Jurkat, Clone E6-1 (cell line): ENCODE measurements around the gene HOXA6.

Experiments used
- DNase-seq: peaks from one replicate; pipeline ENCODE4 v3.0.0-alpha.2; 2011; ENCODE audit warnings: low read depth, low spot score
- H3K4me3 ChIP-seq: 2 replicates; pipeline ENCODE4 v1.5.1; 2011; ENCODE audit warnings: mild to moderate bottlenecking, low read length, control low read depth, moderate library complexity

Gene HOXA6

GRCh38 chr7:27106181-27106900 lies 41.2 kb downstream of the HOXA6 start:
- no peak for DNase-seq

GRCh38 chr7:27105301-27106031 lies 42.1 kb downstream of the HOXA6 start:
- DNase-seq, result no peak
- H3K4me3 ChIP-seq, result no peak overlapping the region

More at GRCh38 chr7:27106181-27106900, 41.2 kb downstream of the HOXA6 start:
- H3K4me3 ChIP-seq, result no peak overlapping the region

- no peak for DNase-seq
- no peak overlapping the region for H3K4me3 ChIP-seq
Measured at GRCh38 chr7:27104341-27105058, 43.1 kb downstream of the HOXA6 start.

GRCh38 chr7:27103489-27104226 lies 43.9 kb downstream of the HOXA6 start:
- no peak for DNase-seq
- H3K4me3 ChIP-seq, result no peak overlapping the region

- no peak for DNase-seq
- no peak within 1 kb of the TSS for H3K4me3 ChIP-seq
Measured at GRCh38 chr7:27102581-27103442, 44.8 kb downstream of the HOXA6 start, which contains the start of gene HOXA2. Gene HOXA2, minus strand, starts transcription at chr7:27102683. Its CDS starts 183 bp downstream, at chr7:27102500.

- no peak overlapping the region for H3K4me3 ChIP-seq
- DNase-seq, result no peak
Measured at GRCh38 chr7:27101957-27102580, 45.5 kb downstream of the HOXA6 start.

- H3K4me3 ChIP-seq, result no peak overlapping the region
- DNase-seq, result no peak
Measured at GRCh38 chr7:27101171-27101956, 46.2 kb downstream of the HOXA6 start.

- no peak for DNase-seq
- no peak overlapping the region for H3K4me3 ChIP-seq
Measured at GRCh38 chr7:27100694-27101170, 46.8 kb downstream of the HOXA6 start.

DNA sequence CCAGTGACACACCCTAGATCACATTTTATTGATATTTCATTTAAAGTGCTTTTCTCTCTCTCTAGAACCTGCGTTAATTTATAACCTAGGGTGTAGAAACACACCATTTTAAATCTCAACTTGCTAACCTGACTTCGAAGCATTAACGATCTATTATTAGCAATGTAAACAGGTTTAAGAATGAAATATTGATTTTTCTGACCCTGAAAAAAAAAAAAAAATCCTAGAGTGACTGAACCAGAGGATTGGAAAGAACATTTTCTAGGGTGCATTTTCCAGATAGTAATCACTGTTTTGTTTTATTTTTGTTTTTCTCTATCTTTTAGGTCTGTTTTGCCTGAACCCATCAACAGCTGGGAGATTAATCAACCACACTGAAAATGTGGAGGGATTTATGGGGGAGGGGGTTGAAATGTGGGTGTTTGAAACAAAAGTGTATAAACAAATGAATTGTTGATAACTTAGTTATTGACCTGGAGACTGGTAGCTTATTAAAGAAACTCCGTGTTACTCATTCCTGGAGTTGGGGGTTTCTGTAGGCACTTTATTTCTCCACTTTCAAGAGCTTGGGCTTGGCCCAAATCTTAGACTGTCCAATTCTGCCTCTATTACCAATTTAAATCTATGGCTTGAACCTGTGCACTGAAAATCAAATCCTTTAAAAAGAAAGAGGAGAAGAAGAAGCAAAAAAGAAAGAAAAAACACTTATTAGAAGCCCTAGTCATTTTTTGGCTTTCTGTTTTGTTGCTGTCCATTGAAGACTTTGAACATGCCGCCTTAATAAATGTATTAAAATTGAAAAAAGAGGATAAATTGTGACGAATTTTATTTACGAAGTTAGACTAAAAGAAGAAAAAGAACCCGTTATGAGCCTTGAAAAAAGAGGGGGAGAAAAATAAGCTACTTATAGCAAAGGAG lies 47.9 kb downstream of the HOXA6 start:
- no peak for DNase-seq
- H3K4me3 ChIP-seq, result no peak overlapping the region

DNA sequence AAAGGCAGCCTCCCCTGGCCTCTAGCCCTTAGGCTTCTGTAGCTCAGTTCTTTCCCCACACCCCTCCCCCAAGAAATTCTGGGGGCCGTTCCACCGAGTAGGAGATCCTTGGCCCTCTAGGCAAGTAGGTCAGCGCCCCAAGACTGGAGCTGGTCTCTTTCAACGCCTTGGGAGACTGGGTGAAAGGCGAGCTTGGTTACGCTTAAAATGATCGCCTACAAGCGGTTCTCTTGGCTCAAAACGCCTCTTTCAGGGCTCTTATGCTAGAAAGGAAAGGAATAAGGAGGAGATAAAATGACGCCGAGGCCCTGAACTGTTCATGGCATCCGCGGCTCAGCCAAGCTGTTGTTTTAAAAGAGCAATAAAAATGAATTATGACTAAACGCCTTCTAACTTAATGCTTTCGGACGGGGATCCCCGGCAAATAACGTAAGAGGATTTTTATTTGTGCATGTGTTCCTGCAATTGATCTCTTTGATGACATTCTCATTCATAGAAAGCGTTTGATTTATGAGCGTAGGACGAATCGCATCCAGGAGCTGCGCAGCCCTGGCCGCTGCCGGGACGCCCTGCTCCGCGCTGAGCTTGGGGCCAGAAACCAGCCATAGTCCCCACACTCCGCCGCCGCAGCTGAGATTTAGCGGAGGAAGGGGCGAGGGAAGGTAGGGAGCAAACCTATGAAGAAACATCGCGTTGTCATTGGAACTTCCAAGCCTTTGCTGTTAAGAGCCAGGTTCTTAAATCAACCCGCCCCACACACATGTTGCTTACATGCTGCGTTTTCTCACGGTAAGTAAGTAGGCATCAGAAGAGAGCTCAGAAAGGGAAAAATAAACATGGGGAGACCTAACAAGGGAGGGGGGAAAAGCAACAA lies 48.8 kb downstream of the HOXA6 start:
- no peak for DNase-seq
- H3K4me3 ChIP-seq, result no peak overlapping the region

DNA sequence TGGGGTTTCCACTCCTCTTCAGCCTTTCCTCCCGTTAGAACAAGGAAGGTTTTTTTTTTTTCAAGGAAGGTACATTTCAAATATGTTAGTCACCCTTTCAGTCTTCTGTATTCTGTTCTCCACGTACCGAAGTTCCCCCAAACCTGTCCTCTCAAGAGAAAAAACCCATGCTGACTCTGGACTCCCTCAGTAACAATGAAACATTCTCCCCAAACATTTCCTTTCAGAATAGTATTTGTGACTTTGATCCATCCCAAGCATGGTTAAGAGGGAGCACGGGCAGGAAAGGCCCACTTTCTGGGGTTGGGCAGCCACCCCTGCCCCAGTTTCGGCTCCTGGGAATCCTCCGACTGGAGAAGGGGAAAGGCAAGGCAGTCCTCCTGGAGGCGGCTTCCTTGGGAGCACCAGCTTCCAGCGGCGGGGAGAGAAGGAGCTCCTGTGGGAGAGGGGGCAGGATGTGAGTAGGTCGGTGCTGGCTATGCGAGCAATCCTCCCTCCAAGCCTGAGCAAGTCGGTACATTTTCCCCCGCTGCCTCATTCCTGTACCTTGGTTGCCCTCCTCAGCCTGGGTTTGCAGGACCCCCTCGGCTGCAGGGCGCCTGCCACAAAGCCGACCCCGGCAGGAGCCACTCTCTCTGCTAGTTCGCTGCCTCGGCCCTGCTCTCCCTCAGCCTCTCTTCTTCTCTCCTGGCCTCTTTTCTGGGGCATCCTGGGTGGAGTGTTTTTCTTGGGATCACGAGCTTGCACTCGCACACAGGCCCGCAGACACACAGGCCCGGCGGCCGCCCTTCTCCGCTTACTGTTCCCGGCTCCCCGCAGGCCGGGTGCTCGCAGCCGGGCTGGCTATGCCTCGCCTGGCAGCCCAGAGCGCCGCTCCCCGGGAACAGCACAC lies 49.6 kb downstream of the HOXA6 start:
- no peak overlapping the region for H3K4me3 ChIP-seq
- DNase-seq, result no peak

DNA sequence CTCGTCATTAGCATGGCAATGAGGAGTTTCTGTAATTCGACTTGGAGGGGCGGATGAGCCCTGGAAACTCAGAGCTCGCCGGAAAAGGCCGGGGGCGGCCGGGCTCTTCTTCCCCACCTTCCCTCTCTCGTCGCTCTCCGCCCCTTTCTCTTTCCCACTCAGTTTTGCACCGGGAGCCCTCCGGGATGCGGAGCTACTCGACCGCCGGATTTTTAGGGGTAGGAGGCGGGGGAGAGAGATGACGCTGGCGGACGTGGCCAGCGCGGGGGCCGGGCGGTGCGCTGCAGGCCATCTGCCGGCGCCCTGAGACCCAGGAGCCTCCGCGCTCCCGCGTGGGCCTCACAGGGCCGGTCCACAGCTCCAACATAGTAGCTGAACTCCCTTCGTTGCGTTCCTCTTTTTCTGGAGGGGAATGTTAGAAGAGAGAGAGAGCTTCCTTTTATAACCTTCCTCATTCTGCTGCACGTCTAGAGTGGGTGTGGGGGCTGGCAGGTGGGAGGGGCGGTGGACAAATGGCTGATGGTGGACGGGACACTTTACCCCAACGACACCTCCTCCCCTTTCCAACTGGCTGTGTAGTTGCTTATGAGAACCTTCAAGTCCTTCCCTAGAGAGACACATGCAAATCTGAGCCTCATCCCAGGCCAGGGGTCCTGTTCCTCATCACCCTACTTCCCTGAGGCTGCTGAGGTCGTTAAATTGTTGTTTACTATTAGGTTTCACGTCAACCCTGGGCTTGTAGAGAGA lies 50.6 kb downstream of the HOXA6 start:
- no peak for DNase-seq
- H3K4me3 ChIP-seq, result peak overlapping the region; percentile 83

GRCh38 chr7:27095897-27096767 lies 51.4 kb downstream of the HOXA6 start, which contains the start of gene HOXA1:
Gene HOXA1, minus strand, starts transcription at chr7:27096000. Its CDS starts 88 bp downstream, at chr7:27095912.
- peak; percentile 87 for DNase-seq
- H3K4me3 ChIP-seq, result peak within 1 kb of the TSS; percentile 83
